GM23338 (cell line): ENCODE results near the gene CCDC169.

ENCODE experiments used
- CREB1 ChIP-seq: fragments of 250-450 bp; sonication (Bioruptor Pico); IDR thresholded peaks from 2 replicates; pipeline ENCODE4 v1.5.0; 2020; ENCODE audit warnings: low read depth, mild to moderate bottlenecking, moderate library complexity
- EZH2 ChIP-seq: fragments of 200-600 bp; sonication (generic); IDR thresholded peaks from one replicate; pipeline ENCODE4 v1.8.0; 2017; ENCODE audit warnings: antibody characterized with exemption, mild to moderate bottlenecking, low read depth; ENCODE audit not compliant: unreplicated experiment
- EZH2phosphoT487 ChIP-seq: fragments of 200-600 bp; sonication (generic); IDR thresholded peaks from one replicate; pipeline ENCODE4 v1.8.1; 2018; ENCODE audit warnings: antibody characterized with exemption; ENCODE audit not compliant: unreplicated experiment
- JUNB ChIP-seq: IDR thresholded peaks from one replicate; pipeline ENCODE4 v1.6.1; 2016; ENCODE audit warnings: antibody characterized with exemption; ENCODE audit not compliant: unreplicated experiment
- NANOG ChIP-seq: IDR thresholded peaks from 2 replicates; pipeline ENCODE4 v1.6.1; 2016; ENCODE audit warnings: antibody characterized with exemption, borderline replicate concordance
- POLR2AphosphoS5 ChIP-seq: IDR thresholded peaks from 2 replicates; pipeline ENCODE4 v1.6.1; 2016; ENCODE audit warnings: antibody characterized with exemption, low read depth
- ZNF114 ChIP-seq: fragments of 250-450 bp; sonication (Bioruptor Pico); IDR thresholded peaks from 2 replicates; pipeline ENCODE4 v1.5.0; 2020; ENCODE audit warnings: mild to moderate bottlenecking, moderate library complexity
- TF ChIP-seq, protein P1 (sequence below), 2 experiments: fragments of 200-600 bp in 1 of 2; sonication (generic) in 1 of 2; conservative IDR thresholded peaks; 2 replicates each; pipeline versions ENCODE4 v1.5.1 to v1.6.1; 2016 to 2017; ENCODE audit warnings: antibody characterized with exemption in 2 of 2, low read depth in 2 of 2, mild to moderate bottlenecking in 2 of 2, moderate library complexity in 1 of 2
- TF ChIP-seq, protein P2 (sequence below): IDR thresholded peaks from one replicate; pipeline ENCODE4 v1.6.1; 2018; ENCODE audit warnings: antibody characterized with exemption; ENCODE audit not compliant: unreplicated experiment
- TF ChIP-seq, protein P3 (sequence below): IDR thresholded peaks from 2 replicates; pipeline ENCODE4 v1.6.1; 2016; ENCODE audit warnings: antibody characterized with exemption

DNA sequence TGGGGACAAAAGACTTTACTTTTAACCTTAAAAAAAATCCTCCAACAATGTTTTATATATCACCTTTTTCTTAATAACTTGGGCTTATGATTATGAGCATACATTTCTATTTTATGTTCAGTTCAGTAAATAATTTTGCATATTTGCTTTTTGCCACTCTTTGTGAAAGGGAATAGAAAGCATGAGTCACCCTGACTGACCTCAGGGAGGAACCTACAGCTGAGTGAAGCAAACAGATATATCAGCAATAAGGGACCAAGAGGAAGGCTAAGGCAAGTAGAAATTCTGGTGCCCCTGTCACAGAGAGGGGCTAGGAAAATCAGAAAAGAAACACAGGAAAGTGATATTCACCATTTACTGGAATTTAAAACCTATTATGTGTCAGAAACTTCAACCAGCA, 46.1 kb downstream of the CCDC169 start:
- TF ChIP-seq POLR2AphosphoS5 (no peak), EZH2 (no peak), EZH2phosphoT487 (no peak), NANOG (no peak), JUNB (no peak), ZNF114 (no peak), CREB1 (CRISPR knock-in tag) (no peak)
- TF ChIP-seq, protein P1, sequence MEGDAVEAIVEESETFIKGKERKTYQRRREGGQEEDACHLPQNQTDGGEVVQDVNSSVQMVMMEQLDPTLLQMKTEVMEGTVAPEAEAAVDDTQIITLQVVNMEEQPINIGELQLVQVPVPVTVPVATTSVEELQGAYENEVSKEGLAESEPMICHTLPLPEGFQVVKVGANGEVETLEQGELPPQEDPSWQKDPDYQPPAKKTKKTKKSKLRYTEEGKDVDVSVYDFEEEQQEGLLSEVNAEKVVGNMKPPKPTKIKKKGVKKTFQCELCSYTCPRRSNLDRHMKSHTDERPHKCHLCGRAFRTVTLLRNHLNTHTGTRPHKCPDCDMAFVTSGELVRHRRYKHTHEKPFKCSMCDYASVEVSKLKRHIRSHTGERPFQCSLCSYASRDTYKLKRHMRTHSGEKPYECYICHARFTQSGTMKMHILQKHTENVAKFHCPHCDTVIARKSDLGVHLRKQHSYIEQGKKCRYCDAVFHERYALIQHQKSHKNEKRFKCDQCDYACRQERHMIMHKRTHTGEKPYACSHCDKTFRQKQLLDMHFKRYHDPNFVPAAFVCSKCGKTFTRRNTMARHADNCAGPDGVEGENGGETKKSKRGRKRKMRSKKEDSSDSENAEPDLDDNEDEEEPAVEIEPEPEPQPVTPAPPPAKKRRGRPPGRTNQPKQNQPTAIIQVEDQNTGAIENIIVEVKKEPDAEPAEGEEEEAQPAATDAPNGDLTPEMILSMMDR (conservative IDR thresholded peaks at IDR 0.05; ENCODE audit: low read depth in 2 of 2), result no peak
- TF ChIP-seq, protein P2, sequence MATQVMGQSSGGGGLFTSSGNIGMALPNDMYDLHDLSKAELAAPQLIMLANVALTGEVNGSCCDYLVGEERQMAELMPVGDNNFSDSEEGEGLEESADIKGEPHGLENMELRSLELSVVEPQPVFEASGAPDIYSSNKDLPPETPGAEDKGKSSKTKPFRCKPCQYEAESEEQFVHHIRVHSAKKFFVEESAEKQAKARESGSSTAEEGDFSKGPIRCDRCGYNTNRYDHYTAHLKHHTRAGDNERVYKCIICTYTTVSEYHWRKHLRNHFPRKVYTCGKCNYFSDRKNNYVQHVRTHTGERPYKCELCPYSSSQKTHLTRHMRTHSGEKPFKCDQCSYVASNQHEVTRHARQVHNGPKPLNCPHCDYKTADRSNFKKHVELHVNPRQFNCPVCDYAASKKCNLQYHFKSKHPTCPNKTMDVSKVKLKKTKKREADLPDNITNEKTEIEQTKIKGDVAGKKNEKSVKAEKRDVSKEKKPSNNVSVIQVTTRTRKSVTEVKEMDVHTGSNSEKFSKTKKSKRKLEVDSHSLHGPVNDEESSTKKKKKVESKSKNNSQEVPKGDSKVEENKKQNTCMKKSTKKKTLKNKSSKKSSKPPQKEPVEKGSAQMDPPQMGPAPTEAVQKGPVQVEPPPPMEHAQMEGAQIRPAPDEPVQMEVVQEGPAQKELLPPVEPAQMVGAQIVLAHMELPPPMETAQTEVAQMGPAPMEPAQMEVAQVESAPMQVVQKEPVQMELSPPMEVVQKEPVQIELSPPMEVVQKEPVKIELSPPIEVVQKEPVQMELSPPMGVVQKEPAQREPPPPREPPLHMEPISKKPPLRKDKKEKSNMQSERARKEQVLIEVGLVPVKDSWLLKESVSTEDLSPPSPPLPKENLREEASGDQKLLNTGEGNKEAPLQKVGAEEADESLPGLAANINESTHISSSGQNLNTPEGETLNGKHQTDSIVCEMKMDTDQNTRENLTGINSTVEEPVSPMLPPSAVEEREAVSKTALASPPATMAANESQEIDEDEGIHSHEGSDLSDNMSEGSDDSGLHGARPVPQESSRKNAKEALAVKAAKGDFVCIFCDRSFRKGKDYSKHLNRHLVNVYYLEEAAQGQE, result no peak
- TF ChIP-seq, protein P3, sequence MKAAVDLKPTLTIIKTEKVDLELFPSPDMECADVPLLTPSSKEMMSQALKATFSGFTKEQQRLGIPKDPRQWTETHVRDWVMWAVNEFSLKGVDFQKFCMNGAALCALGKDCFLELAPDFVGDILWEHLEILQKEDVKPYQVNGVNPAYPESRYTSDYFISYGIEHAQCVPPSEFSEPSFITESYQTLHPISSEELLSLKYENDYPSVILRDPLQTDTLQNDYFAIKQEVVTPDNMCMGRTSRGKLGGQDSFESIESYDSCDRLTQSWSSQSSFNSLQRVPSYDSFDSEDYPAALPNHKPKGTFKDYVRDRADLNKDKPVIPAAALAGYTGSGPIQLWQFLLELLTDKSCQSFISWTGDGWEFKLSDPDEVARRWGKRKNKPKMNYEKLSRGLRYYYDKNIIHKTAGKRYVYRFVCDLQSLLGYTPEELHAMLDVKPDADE, result no peak
